ENCODE results near the gene AK5.

DNA sequence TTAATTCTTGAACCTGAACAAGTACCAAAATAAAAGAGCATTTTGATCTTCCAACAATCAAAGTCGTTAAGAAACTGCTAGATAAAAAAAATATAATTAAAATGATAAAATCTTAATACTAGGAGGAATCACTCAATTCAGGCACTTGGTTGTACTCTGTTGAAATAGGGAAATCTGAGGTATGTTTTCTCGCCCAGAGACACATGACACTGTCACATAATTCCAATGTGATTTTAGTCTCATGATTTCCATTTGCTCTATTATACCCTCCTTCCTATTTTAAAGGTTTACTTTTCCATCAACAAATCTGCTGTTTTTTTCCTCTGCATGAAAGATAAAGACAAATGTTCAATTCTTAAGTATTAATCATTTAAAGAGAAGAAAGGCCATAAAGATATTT lies 303.1 kb downstream of the AK5 start:
- TF ChIP-seq, protein P1, sequence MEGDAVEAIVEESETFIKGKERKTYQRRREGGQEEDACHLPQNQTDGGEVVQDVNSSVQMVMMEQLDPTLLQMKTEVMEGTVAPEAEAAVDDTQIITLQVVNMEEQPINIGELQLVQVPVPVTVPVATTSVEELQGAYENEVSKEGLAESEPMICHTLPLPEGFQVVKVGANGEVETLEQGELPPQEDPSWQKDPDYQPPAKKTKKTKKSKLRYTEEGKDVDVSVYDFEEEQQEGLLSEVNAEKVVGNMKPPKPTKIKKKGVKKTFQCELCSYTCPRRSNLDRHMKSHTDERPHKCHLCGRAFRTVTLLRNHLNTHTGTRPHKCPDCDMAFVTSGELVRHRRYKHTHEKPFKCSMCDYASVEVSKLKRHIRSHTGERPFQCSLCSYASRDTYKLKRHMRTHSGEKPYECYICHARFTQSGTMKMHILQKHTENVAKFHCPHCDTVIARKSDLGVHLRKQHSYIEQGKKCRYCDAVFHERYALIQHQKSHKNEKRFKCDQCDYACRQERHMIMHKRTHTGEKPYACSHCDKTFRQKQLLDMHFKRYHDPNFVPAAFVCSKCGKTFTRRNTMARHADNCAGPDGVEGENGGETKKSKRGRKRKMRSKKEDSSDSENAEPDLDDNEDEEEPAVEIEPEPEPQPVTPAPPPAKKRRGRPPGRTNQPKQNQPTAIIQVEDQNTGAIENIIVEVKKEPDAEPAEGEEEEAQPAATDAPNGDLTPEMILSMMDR (optimal IDR thresholded peaks at IDR 0.05 in 1 of 3, IDR thresholded peaks at IDR 0.05 in 1 of 3, conservative IDR thresholded peaks at IDR 0.05 in 1 of 3; ENCODE audit: extremely low read depth in 1 of 3, insufficient read depth in 2 of 3, low read length in 3 of 3), result no peak
- TF ChIP-seq EZH2 (IDR thresholded peaks at IDR 0.05; ENCODE audit: low read length), result no peak
